ACC112 (cell line): ENCODE data around the gene ZMIZ1.

Source experiments
- H2AFZ ChIP-seq: fragments of 200-600 bp; sonication (generic); one replicate; pipeline ENCODE4 v1.6.0; 2017; ENCODE audit warnings: antibody characterized with exemption, low read length; ENCODE audit not compliant: unreplicated experiment
- H3K27ac ChIP-seq: fragments of 200-600 bp; sonication (generic); 2 replicates; pipeline ENCODE4 v1.5.1; 2014; ENCODE audit warnings: low read depth, mild to moderate bottlenecking, antibody characterized with exemption, low read length, moderate library complexity
- H3K27me3 ChIP-seq: fragments of 200-600 bp; sonication (generic); 2 replicates; pipeline ENCODE4 v1.6.1; 2014; ENCODE audit warnings: mild to moderate bottlenecking, antibody characterized with exemption, low read length, moderate library complexity, mixed read lengths; ENCODE audit not compliant: insufficient read depth
- H3K36me3 ChIP-seq: fragments of 200-600 bp; sonication (generic); 2 replicates; pipeline ENCODE4 v1.6.1; 2016; ENCODE audit warnings: mild to moderate bottlenecking, antibody characterized with exemption, low read length, moderate library complexity, mixed read lengths; ENCODE audit not compliant: insufficient read depth
- H3K4me1 ChIP-seq: fragments of 200-600 bp; sonication (generic); one replicate; pipeline ENCODE4 v1.6.1; 2016; ENCODE audit warnings: low read length, mixed read lengths; ENCODE audit not compliant: insufficient read depth, unreplicated experiment, control insufficient read depth
- H3K4me3 ChIP-seq: fragments of 200-600 bp; sonication (generic); 2 replicates; pipeline ENCODE4 v1.5.1; 2014; ENCODE audit warnings: mild to moderate bottlenecking, low read depth, low read length
- H3K79me2 ChIP-seq: fragments of 200-600 bp; sonication (generic); one replicate; pipeline ENCODE4 v1.6.0; 2016; ENCODE audit warnings: low read length; ENCODE audit not compliant: control insufficient read depth, unreplicated experiment, insufficient read depth

Gene ZMIZ1

GRCh38 chr10:79181698-79182521 lies 113.1 kb downstream of the ZMIZ1 start:
- Histone ChIP-seq H3K36me3 (no peaks in the 10 kb centered on the region), H3K27ac (peak overlapping the region; percentile 69; the same call in 1 of the 2 replicates)

GRCh38 chr10:79182781-79183467 lies 114.2 kb downstream of the ZMIZ1 start:
- H3K4me1 ChIP-seq, result peaks cover 83% of the 10 kb centered on the region
- H3K27ac ChIP-seq, result peak overlapping the region; percentile 69

More at GRCh38 chr10:79181698-79182521, 113.1 kb downstream of the ZMIZ1 start:
- Histone ChIP-seq H3K27me3 (no peaks in the 10 kb centered on the region), H3K4me1 (peaks cover 93% of the 10 kb centered on the region), H2AFZ (no peak overlapping the region), H3K79me2 (no peaks in the 10 kb centered on the region), H3K4me3 (no peak overlapping the region)

GRCh38 chr10:79183468-79183865 lies 114.7 kb downstream of the ZMIZ1 start:
- Histone ChIP-seq H3K4me1 (peaks cover 78% of the 10 kb centered on the region), H3K79me2 (no peaks in the 10 kb centered on the region)

More at GRCh38 chr10:79182781-79183467, 114.2 kb downstream of the ZMIZ1 start:
- Histone ChIP-seq H3K36me3 (no peaks in the 10 kb centered on the region), H3K4me3 (no peak overlapping the region), H2AFZ (no peak overlapping the region), H3K27me3 (no peaks in the 10 kb centered on the region), H3K79me2 (no peaks in the 10 kb centered on the region)

GRCh38 chr10:79184145-79184625 lies 115.4 kb downstream of the ZMIZ1 start:
- Histone ChIP-seq H3K79me2 (no peaks in the 10 kb centered on the region), H2AFZ (no peak overlapping the region), H3K4me1 (peaks cover 71% of the 10 kb centered on the region), H3K36me3 (no peaks in the 10 kb centered on the region), H3K27me3 (no peaks in the 10 kb centered on the region), H3K27ac (peak overlapping the region; percentile 69), H3K4me3 (no peak overlapping the region)

More at GRCh38 chr10:79183468-79183865, 114.7 kb downstream of the ZMIZ1 start:
- H3K27me3 ChIP-seq, result no peaks in the 10 kb centered on the region
- H3K27ac ChIP-seq, result peak overlapping the region; percentile 69
- H3K4me3 ChIP-seq, result no peak overlapping the region
- H3K36me3 ChIP-seq, result no peaks in the 10 kb centered on the region
- no peak overlapping the region for H2AFZ ChIP-seq

- Histone ChIP-seq H3K27me3 (no peaks in the 10 kb centered on the region), H3K79me2 (no peaks in the 10 kb centered on the region), H3K4me3 (no peak overlapping the region), H2AFZ (no peak overlapping the region), H3K27ac (peak overlapping the region; percentile 60), H3K4me1 (peaks cover 71% of the 10 kb centered on the region), H3K36me3 (no peaks in the 10 kb centered on the region)
Observed at GRCh38 chr10:79184657-79185056, 115.9 kb downstream of the ZMIZ1 start.

GRCh38 chr10:79185067-79185774 lies 116.5 kb downstream of the ZMIZ1 start:
- peaks cover 71% of the 10 kb centered on the region for H3K4me1 ChIP-seq
- peak overlapping the region; percentile 60 for H3K27ac ChIP-seq
- H3K27me3 ChIP-seq, result no peaks in the 10 kb centered on the region
- no peaks in the 10 kb centered on the region for H3K79me2 ChIP-seq
- no peaks in the 10 kb centered on the region for H3K36me3 ChIP-seq
- no peak overlapping the region for H3K4me3 ChIP-seq
- no peak overlapping the region for H2AFZ ChIP-seq

GRCh38 chr10:79185796-79186374 lies 117.1 kb downstream of the ZMIZ1 start:
- no peak overlapping the region for H2AFZ ChIP-seq
- peaks cover 5% of the 10 kb centered on the region for H3K79me2 ChIP-seq
- H3K27me3 ChIP-seq, result no peaks in the 10 kb centered on the region
- H3K27ac ChIP-seq, result peak overlapping the region; percentile 60
- H3K36me3 ChIP-seq, result peaks cover 2% of the 10 kb centered on the region; the same call in 1 of the 2 replicates
- peaks cover 65% of the 10 kb centered on the region for H3K4me1 ChIP-seq
- no peak overlapping the region for H3K4me3 ChIP-seq

GRCh38 chr10:79186486-79187120 lies 117.8 kb downstream of the ZMIZ1 start:
- Histone ChIP-seq H3K36me3 (peaks cover 10% of the 10 kb centered on the region; the same call in 1 of the 2 replicates), H3K4me1 (peaks cover 63% of the 10 kb centered on the region), H2AFZ (no peak overlapping the region), H3K79me2 (peaks cover 7% of the 10 kb centered on the region), H3K27me3 (no peaks in the 10 kb centered on the region), H3K4me3 (no peak overlapping the region), H3K27ac (peak overlapping the region; percentile 60; the same call in 1 of the 2 replicates)

GRCh38 chr10:79187121-79187940 lies 118.6 kb downstream of the ZMIZ1 start:
- Histone ChIP-seq H3K4me3 (no peak overlapping the region), H3K27ac (no peak overlapping the region), H3K4me1 (peaks cover 63% of the 10 kb centered on the region), H3K27me3 (no peaks in the 10 kb centered on the region), H2AFZ (no peak overlapping the region), H3K36me3 (peaks cover 11% of the 10 kb centered on the region; the same call in 1 of the 2 replicates), H3K79me2 (peaks cover 7% of the 10 kb centered on the region)
